Measurements from ENCODE around the gene PCDH18.

Gene PCDH18, protein sequence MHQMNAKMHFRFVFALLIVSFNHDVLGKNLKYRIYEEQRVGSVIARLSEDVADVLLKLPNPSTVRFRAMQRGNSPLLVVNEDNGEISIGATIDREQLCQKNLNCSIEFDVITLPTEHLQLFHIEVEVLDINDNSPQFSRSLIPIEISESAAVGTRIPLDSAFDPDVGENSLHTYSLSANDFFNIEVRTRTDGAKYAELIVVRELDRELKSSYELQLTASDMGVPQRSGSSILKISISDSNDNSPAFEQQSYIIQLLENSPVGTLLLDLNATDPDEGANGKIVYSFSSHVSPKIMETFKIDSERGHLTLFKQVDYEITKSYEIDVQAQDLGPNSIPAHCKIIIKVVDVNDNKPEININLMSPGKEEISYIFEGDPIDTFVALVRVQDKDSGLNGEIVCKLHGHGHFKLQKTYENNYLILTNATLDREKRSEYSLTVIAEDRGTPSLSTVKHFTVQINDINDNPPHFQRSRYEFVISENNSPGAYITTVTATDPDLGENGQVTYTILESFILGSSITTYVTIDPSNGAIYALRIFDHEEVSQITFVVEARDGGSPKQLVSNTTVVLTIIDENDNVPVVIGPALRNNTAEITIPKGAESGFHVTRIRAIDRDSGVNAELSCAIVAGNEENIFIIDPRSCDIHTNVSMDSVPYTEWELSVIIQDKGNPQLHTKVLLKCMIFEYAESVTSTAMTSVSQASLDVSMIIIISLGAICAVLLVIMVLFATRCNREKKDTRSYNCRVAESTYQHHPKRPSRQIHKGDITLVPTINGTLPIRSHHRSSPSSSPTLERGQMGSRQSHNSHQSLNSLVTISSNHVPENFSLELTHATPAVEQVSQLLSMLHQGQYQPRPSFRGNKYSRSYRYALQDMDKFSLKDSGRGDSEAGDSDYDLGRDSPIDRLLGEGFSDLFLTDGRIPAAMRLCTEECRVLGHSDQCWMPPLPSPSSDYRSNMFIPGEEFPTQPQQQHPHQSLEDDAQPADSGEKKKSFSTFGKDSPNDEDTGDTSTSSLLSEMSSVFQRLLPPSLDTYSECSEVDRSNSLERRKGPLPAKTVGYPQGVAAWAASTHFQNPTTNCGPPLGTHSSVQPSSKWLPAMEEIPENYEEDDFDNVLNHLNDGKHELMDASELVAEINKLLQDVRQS

GRCh38 chr4:137531986-137532868 lies at the start of gene PCDH18:
TSS of gene PCDH18 (minus strand) at chr4:137532494. CDS start at chr4:137532088, 406 bp downstream.
- H3K27ac ChIP-seq = no peak within 1 kb of the TSS
- TF ChIP-seq ZFX (IDR thresholded peaks at IDR 0.05) = no peak
- TF ChIP-seq, protein P1, sequence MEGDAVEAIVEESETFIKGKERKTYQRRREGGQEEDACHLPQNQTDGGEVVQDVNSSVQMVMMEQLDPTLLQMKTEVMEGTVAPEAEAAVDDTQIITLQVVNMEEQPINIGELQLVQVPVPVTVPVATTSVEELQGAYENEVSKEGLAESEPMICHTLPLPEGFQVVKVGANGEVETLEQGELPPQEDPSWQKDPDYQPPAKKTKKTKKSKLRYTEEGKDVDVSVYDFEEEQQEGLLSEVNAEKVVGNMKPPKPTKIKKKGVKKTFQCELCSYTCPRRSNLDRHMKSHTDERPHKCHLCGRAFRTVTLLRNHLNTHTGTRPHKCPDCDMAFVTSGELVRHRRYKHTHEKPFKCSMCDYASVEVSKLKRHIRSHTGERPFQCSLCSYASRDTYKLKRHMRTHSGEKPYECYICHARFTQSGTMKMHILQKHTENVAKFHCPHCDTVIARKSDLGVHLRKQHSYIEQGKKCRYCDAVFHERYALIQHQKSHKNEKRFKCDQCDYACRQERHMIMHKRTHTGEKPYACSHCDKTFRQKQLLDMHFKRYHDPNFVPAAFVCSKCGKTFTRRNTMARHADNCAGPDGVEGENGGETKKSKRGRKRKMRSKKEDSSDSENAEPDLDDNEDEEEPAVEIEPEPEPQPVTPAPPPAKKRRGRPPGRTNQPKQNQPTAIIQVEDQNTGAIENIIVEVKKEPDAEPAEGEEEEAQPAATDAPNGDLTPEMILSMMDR (conservative IDR thresholded peaks at IDR 0.05) = no peak

DNA sequence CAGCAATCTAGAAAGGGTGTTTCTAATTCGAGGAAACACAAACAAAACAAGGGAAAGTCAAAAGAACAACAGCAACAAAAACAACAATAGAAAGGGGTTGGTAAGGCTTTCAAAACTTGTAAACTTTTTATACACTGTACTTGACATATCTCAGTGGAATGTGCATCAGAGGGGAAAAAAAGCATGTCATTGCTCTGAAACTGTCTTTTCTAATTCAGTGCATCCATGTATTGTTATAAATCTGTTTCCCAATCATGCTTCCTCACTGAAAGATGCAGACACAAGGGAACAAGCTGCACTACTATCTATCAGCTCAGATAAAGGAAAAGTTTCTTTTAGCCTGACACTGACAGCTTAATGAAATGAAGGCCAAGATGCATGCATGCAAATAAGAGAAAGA lies 44.2 kb upstream of the PCDH18 start:
- H3K27ac ChIP-seq = no peak overlapping the region
- no peak for TF ChIP-seq ZFX (IDR thresholded peaks at IDR 0.05)
- TF ChIP-seq, protein P1 (conservative IDR thresholded peaks at IDR 0.05) = no peak

GRCh38 chr4:137572647-137573046 lies 40.4 kb upstream of the PCDH18 start:
- H3K27ac ChIP-seq = no peak overlapping the region
- TF ChIP-seq, protein P1 (conservative IDR thresholded peaks at IDR 0.05) = no peak
- TF ChIP-seq ZFX (IDR thresholded peaks at IDR 0.05) = no peak

DNA sequence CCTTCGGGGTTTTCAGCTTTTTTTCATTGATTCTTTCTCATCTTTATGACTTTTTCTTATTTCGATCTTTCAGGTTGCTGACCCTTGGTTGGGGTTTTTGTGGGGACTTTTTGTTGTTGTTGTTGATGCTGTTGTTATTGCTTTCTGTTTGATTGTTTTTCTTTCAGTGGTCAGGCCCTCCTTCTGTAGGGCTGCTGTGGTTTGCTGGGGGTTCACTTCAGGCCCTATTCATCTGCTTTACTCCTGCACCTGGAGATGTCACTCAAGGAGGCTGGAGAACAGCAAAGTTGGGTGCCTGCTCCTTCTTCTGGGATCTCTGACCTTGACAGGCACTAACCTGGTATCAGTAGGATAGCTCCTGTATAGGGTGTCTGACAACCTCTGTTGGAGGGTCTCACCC lies 39.9 kb upstream of the PCDH18 start:
- no peak for TF ChIP-seq ZFX (IDR thresholded peaks at IDR 0.05)
- TF ChIP-seq, protein P1 (conservative IDR thresholded peaks at IDR 0.05) = no peak
- no peak overlapping the region for H3K27ac ChIP-seq

GRCh38 chr4:137559801-137560200 lies 27.5 kb upstream of the PCDH18 start:
- no peak for TF ChIP-seq ZFX (IDR thresholded peaks at IDR 0.05)
- TF ChIP-seq, protein P1 (conservative IDR thresholded peaks at IDR 0.05) = no peak
- no peak overlapping the region for H3K27ac ChIP-seq

DNA sequence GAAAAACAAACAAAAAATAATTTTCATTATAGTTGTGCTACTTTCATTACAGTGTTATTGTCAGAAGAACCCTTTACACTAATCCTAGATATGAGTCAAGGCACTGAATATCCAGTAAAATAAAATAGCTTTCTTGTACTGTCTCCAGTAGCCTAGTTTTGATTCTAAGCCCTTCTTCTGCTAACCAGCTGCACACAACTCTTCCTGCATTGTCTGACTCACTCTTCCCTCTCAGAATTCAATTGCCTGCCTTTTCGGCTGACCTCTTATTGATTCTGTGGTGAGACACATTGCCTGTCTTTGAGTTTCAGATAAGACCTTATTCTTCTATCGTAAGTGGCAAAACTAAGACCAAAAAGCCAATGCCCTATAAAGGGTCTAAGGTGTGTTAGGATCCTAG lies 26.7 kb upstream of the PCDH18 start:
- no peak overlapping the region for H3K27ac ChIP-seq
- TF ChIP-seq, protein P1 (conservative IDR thresholded peaks at IDR 0.05) = no peak
- no peak for TF ChIP-seq ZFX (IDR thresholded peaks at IDR 0.05)
